ENCODE results near the gene GRHL1. TPM values are rescaled to one million over a fixed set of nuclear protein-coding genes. Genes with fewer than 3 reads are reported as not detected.

GRHL1 gene
- polyA plus RNA-seq, 1 of the 3 experiments (the other 2 are of a cell fraction): 1.0 TPM

GRCh38 chr2:9946818-9947217, 4.7 kb upstream of the GRHL1 start:
- WGBS (ENCODE audit: low lambda C conversion rate): 80% methylated on average over 5 of the region's 5 CpGs
- TF ChIP-seq EP300 (IDR thresholded peaks at IDR 0.05; ENCODE audit: borderline replicate concordance in 1 of 2, low read depth in 1 of 2, low read length in 1 of 2): no peak
- no peak for TF ChIP-seq PBX3 (IDR thresholded peaks at IDR 0.05)
- TF ChIP-seq NRF1 (IDR thresholded peaks at IDR 0.05; ENCODE audit: low read depth, low read length): no peak
- no peak for TF ChIP-seq MXI1 (IDR thresholded peaks at IDR 0.05; ENCODE audit: low read depth, low read length)
- TF ChIP-seq CHD2 (IDR thresholded peaks at IDR 0.05; ENCODE audit: low read length, partially characterized antibody): no peak
- no peak for TF ChIP-seq MAX (IDR thresholded peaks at IDR 0.05; ENCODE audit: low read depth)
- TF ChIP-seq, protein P1, sequence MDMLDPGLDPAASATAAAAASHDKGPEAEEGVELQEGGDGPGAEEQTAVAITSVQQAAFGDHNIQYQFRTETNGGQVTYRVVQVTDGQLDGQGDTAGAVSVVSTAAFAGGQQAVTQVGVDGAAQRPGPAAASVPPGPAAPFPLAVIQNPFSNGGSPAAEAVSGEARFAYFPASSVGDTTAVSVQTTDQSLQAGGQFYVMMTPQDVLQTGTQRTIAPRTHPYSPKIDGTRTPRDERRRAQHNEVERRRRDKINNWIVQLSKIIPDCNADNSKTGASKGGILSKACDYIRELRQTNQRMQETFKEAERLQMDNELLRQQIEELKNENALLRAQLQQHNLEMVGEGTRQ (IDR thresholded peaks at IDR 0.05; ENCODE audit: borderline replicate concordance, low read depth, low read length): no peak
- TF ChIP-seq SMC3 (IDR thresholded peaks at IDR 0.05; ENCODE audit: low read depth, low read length): no peak
- TF ChIP-seq JUND (IDR thresholded peaks at IDR 0.05): no peak
- TF ChIP-seq CTCF (IDR thresholded peaks at IDR 0.05): no peak
- no peak for TF ChIP-seq POLR2AphosphoS5 (IDR thresholded peaks at IDR 0.05; ENCODE audit: low read depth, low read length)
- TF ChIP-seq ELF1 (IDR thresholded peaks at IDR 0.05): no peak
- no peak for TF ChIP-seq ZBTB33 (IDR thresholded peaks at IDR 0.05; ENCODE audit: borderline replicate concordance, low read depth)
- no peak for TF ChIP-seq FOXJ3 (CRISPR knock-in tag; IDR thresholded peaks at IDR 0.05)
- TF ChIP-seq TAF1 (IDR thresholded peaks at IDR 0.05; ENCODE audit: borderline replicate concordance, low read depth, low read length): no peak
- no peak for TF ChIP-seq TEAD4 (IDR thresholded peaks at IDR 0.05; ENCODE audit: borderline replicate concordance, insufficient read depth)
- TF ChIP-seq TCF12 (IDR thresholded peaks at IDR 0.05): no peak
- no peak for TF ChIP-seq RXRA (IDR thresholded peaks at IDR 0.05; ENCODE audit: borderline replicate concordance, low read depth)
- no peak for TF ChIP-seq YY1 (IDR thresholded peaks at IDR 0.05; ENCODE audit: low read depth)
- POLR2A ChIA-PET: no interaction called here

More at GRCh38 chr2:9946818-9947217, 4.7 kb upstream of the GRHL1 start:
- Histone ChIP-seq H3K9me2 (no peaks in the 10 kb centered on the region), H3K36me3 (replicated peaks in 1 of 2; ENCODE audit: control insufficient read depth in 1 of 2, insufficient read depth in 2 of 2, low read length in 1 of 2) (no peaks in the 10 kb centered on the region), H3K9ac (no peak overlapping the region), H3K79me2 (ENCODE audit: insufficient read depth) (no peaks in the 10 kb centered on the region), H3K4me1 (ENCODE audit: control insufficient read depth in 1 of 2, insufficient read depth in 2 of 2, low read depth in 1 of 2, low read length in 1 of 2) (peaks cover 0 to 4% of the 10 kb centered on the region in 2 experiments; a peak in 1 of 4 replicates), H4K20me1 (ENCODE audit: insufficient read depth) (no peaks in the 10 kb centered on the region), H3K9me3 (no peaks in the 10 kb centered on the region), H3K4me3 (ENCODE audit: low read depth in 2 of 2, low read length in 1 of 2) (no peak overlapping the region), H3F3A (replicated peaks; ENCODE audit: insufficient read depth) (no peaks in the 10 kb centered on the region), H3K27me3 (ENCODE audit: insufficient read depth) (no peaks in the 10 kb centered on the region), H3K27ac (ENCODE audit: low read depth in 2 of 2, low read length in 1 of 2) (no peak overlapping the region), H2AFZ (ENCODE audit: low read depth) (no peak overlapping the region), H3K4me2 (no peak overlapping the region)
- CTCF ChIA-PET: interaction anchor here (0.7 to 4.3 kb wide), 7 partner anchors 9 to 488 kb away, joined by 3 to 23 read pairs (median 3); no protein-coding TSS in a partner anchor
- DNase-seq: no peak

Data from SK-N-SH (cell line).